ENCODE measurements around the gene DMD.

DMD gene

DNA sequence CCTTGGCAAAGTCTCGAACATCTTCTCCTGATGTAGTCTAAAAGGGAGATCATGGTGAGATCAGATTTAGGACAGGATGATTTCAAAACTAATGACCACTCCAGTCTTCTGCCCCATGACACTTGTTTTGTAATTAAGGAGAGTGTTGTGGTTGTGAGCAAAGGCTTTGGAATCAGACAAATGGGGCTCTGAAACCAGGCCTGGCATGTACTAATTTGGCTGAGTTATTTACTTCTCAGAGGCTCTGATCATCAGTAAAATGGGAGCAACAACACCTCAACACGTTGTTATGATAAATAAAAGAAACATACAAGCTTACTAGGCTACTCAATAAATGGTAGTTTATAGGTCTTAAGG is 2032.6 kb downstream of the DMD start:
- H3K9me3 ChIP-seq (replicated peaks; ENCODE audit: insufficient read depth, low read length): no peaks in the 10 kb centered on the region
- no peak overlapping the region for H3K4me2 ChIP-seq (ENCODE audit: low read depth, low read length)
- no peak for TF ChIP-seq EZH2phosphoT487 (IDR thresholded peaks at IDR 0.05; ENCODE audit: low read length)
- no peak for TF ChIP-seq EZH2 (optimal IDR thresholded peaks at IDR 0.05; ENCODE audit: low read depth, low read length)
- TF ChIP-seq, protein P1, sequence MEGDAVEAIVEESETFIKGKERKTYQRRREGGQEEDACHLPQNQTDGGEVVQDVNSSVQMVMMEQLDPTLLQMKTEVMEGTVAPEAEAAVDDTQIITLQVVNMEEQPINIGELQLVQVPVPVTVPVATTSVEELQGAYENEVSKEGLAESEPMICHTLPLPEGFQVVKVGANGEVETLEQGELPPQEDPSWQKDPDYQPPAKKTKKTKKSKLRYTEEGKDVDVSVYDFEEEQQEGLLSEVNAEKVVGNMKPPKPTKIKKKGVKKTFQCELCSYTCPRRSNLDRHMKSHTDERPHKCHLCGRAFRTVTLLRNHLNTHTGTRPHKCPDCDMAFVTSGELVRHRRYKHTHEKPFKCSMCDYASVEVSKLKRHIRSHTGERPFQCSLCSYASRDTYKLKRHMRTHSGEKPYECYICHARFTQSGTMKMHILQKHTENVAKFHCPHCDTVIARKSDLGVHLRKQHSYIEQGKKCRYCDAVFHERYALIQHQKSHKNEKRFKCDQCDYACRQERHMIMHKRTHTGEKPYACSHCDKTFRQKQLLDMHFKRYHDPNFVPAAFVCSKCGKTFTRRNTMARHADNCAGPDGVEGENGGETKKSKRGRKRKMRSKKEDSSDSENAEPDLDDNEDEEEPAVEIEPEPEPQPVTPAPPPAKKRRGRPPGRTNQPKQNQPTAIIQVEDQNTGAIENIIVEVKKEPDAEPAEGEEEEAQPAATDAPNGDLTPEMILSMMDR (IDR thresholded peaks at IDR 0.05; ENCODE audit: low read length): no peak
- H4K20me1 ChIP-seq (ENCODE audit: insufficient read depth, low read length): no peaks in the 10 kb centered on the region
- H3K27ac ChIP-seq (ENCODE audit: low read length): no peak overlapping the region
- H3K9me2 ChIP-seq (replicated peaks; ENCODE audit: insufficient read depth, low read length): no peaks in the 10 kb centered on the region
- H3K9ac ChIP-seq (ENCODE audit: low read length): no peak overlapping the region
- no peaks in the 10 kb centered on the region for H3K36me3 ChIP-seq (replicated peaks; ENCODE audit: insufficient read depth, low read length)
- H3K27me3 ChIP-seq (replicated peaks; ENCODE audit: insufficient read depth, low read length): no peaks in the 10 kb centered on the region
- no peaks in the 10 kb centered on the region for H3K4me1 ChIP-seq (ENCODE audit: low read length)
- H3K4me3 ChIP-seq (ENCODE audit: low read length): no peak overlapping the region
- H2AFZ ChIP-seq (ENCODE audit: low read length): no peak overlapping the region
- no peak for DNase-seq
- H3K79me2 ChIP-seq (ENCODE audit: low read length): no peaks in the 10 kb centered on the region
- no peaks in the 10 kb centered on the region for H3F3A ChIP-seq (ENCODE audit: insufficient read depth, low read length)

- H3K36me3 ChIP-seq (replicated peaks; ENCODE audit: insufficient read depth, low read length): no peaks in the 10 kb centered on the region
- H3K9ac ChIP-seq (ENCODE audit: low read length): no peak overlapping the region
- DNase-seq: no peak
- no peaks in the 10 kb centered on the region for H3K4me1 ChIP-seq (ENCODE audit: low read length)
- H3F3A ChIP-seq (ENCODE audit: insufficient read depth, low read length): no peaks in the 10 kb centered on the region
- no peak overlapping the region for H3K27ac ChIP-seq (ENCODE audit: low read length)
- no peaks in the 10 kb centered on the region for H3K9me3 ChIP-seq (replicated peaks; ENCODE audit: insufficient read depth, low read length)
- H4K20me1 ChIP-seq (ENCODE audit: insufficient read depth, low read length): no peaks in the 10 kb centered on the region
- H3K27me3 ChIP-seq (replicated peaks; ENCODE audit: insufficient read depth, low read length): no peaks in the 10 kb centered on the region
- no peak overlapping the region for H3K4me3 ChIP-seq (ENCODE audit: low read length)
- H3K79me2 ChIP-seq (ENCODE audit: low read length): no peaks in the 10 kb centered on the region
- TF ChIP-seq, protein P1 (IDR thresholded peaks at IDR 0.05; ENCODE audit: low read length): no peak
- TF ChIP-seq EZH2 (optimal IDR thresholded peaks at IDR 0.05; ENCODE audit: low read depth, low read length) (no peak), EZH2phosphoT487 (IDR thresholded peaks at IDR 0.05; ENCODE audit: low read length) (no peak)
- no peaks in the 10 kb centered on the region for H3K9me2 ChIP-seq (replicated peaks; ENCODE audit: insufficient read depth, low read length)
- no peak overlapping the region for H3K4me2 ChIP-seq (ENCODE audit: low read depth, low read length)
- H2AFZ ChIP-seq (ENCODE audit: low read length): no peak overlapping the region
Observed at GRCh38 chrX:31178064-31178768, 2033.1 kb downstream of the DMD start.

DNA sequence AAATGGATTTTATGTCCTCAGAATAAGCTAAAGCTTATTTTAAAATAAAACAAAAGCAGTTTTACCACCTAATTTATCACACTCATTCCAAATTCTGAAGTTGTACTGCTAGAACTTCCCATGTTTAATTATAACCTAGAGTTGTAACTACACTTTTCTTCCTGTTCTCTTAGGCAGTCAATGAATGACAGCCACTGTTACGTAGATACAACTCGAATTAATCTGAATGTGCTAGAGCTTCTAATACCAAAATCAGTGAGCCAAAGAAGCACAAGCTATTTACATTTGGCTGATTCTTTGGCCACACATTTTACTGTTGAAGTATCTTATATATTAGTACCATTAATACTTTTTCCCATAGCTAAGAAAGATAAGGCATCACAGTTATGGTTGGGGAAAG is 2040.6 kb downstream of the DMD start:
- Histone ChIP-seq H3F3A (ENCODE audit: insufficient read depth, low read length) (no peaks in the 10 kb centered on the region), H3K4me1 (ENCODE audit: low read length) (no peaks in the 10 kb centered on the region), H3K79me2 (ENCODE audit: low read length) (no peaks in the 10 kb centered on the region), H4K20me1 (ENCODE audit: insufficient read depth, low read length) (no peaks in the 10 kb centered on the region), H3K27ac (ENCODE audit: low read length) (no peak overlapping the region), H3K27me3 (replicated peaks; ENCODE audit: insufficient read depth, low read length) (no peaks in the 10 kb centered on the region), H3K9me3 (replicated peaks; ENCODE audit: insufficient read depth, low read length) (no peaks in the 10 kb centered on the region), H3K4me3 (ENCODE audit: low read length) (no peak overlapping the region), H3K9me2 (replicated peaks; ENCODE audit: insufficient read depth, low read length) (no peaks in the 10 kb centered on the region), H3K9ac (ENCODE audit: low read length) (no peak overlapping the region), H2AFZ (ENCODE audit: low read length) (no peak overlapping the region), H3K36me3 (replicated peaks; ENCODE audit: insufficient read depth, low read length) (no peaks in the 10 kb centered on the region), H3K4me2 (ENCODE audit: low read depth, low read length) (no peak overlapping the region)
- DNase-seq: no peak
- TF ChIP-seq, protein P1 (IDR thresholded peaks at IDR 0.05; ENCODE audit: low read length): no peak
- TF ChIP-seq EZH2 (optimal IDR thresholded peaks at IDR 0.05; ENCODE audit: low read depth, low read length) (no peak), EZH2phosphoT487 (IDR thresholded peaks at IDR 0.05; ENCODE audit: low read length) (no peak)

Data from MM.1S (cell line).